ENCODE results near the gene BNC1.

- no peak for TF ChIP-seq CTCF (IDR thresholded peaks at IDR 0.05)
- no peak for TF ChIP-seq POLR2A (IDR thresholded peaks at IDR 0.05)
Measured at GRCh38 chr15:83318861-83319415, 34.5 kb upstream of the BNC1 start.
